GM12872 (cell line): ENCODE measurements around the gene NARS2.

Experiments
- TF ChIP-seq, protein P1 (sequence below): IDR thresholded peaks from 3 replicates; pipeline ENCODE4 v1.5.1; 2011; ENCODE audit warnings: low read depth, mild to moderate bottlenecking, low read length, moderate library complexity; ENCODE audit not compliant: insufficient read depth

The NARS2 gene

DNA sequence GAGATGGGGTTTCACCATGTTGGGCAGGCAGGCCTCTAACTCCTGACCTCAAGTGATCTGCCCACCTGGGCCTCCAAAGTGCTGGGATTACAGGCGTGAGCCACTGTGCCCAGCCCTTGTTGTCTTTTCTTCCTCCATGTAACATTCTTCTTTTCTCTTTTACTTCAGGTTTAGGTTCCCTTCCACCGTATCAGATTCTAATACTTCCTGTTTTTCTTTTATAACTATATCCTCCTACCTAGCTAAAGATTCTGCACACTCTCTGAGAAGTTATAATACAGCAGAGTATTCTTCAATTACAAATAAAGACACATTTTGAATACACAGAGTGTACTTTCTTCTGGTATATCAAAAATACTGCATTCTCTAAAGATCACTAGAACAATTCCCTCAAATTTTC, 123.8 kb downstream of the NARS2 start:
- TF ChIP-seq, protein P1, sequence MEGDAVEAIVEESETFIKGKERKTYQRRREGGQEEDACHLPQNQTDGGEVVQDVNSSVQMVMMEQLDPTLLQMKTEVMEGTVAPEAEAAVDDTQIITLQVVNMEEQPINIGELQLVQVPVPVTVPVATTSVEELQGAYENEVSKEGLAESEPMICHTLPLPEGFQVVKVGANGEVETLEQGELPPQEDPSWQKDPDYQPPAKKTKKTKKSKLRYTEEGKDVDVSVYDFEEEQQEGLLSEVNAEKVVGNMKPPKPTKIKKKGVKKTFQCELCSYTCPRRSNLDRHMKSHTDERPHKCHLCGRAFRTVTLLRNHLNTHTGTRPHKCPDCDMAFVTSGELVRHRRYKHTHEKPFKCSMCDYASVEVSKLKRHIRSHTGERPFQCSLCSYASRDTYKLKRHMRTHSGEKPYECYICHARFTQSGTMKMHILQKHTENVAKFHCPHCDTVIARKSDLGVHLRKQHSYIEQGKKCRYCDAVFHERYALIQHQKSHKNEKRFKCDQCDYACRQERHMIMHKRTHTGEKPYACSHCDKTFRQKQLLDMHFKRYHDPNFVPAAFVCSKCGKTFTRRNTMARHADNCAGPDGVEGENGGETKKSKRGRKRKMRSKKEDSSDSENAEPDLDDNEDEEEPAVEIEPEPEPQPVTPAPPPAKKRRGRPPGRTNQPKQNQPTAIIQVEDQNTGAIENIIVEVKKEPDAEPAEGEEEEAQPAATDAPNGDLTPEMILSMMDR, result no peak

DNA sequence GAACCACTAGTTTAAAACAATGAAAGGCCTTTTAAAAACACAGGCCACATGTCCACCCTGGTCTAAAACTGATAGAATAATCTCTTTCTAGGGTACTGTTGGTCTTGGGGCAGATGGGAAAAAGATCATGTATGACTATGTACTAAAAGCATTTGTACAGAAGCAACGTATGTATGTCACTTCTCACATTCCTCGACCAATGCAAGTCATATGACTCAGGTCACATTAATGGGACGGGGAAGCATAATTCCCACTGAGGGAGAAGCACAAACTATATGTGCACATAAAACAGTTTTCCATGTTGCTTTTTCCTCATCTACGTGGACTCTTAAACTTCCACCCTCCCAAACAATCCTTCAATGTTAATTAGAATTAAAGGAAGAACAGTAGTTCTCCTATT, 124.8 kb downstream of the NARS2 start:
- TF ChIP-seq, protein P1, result no peak

DNA sequence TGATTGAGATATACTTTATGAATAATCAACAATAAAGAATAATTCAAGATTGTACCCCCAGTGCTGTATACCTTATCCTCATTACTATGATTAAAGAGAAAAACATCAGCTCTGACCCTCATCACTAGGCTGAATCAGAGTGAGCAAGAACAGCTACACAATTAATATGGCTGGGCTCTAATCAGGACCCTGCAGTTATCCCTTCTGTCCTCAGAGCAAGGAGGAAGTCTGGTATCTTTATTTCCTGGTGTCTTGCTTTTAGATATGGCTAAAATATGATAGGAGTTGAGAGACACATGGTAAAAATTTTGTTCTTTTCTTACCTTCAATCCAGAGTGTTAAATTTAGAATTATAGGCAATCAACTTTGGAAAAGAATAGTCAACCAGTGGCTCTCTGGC, 128.5 kb downstream of the NARS2 start:
- TF ChIP-seq, protein P1, result no peak

DNA sequence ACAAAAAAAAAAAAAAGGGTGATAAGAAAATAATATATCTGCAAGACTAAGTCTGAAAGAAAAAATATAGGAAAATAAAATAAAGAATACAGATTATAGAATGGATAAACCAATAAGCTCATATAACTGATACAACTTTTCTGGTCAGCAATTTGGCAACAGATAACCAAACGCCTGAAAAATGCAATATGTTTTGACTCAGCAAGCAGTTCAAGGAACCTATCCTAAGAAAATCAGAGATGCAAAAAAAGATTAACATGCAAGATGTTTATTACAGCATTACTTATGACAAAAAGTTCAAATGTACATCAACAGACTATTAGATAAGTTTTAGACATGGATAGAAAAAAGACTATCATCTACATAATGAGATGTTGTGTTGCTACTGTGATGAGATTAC, 129.9 kb downstream of the NARS2 start:
- TF ChIP-seq, protein P1, result no peak

DNA sequence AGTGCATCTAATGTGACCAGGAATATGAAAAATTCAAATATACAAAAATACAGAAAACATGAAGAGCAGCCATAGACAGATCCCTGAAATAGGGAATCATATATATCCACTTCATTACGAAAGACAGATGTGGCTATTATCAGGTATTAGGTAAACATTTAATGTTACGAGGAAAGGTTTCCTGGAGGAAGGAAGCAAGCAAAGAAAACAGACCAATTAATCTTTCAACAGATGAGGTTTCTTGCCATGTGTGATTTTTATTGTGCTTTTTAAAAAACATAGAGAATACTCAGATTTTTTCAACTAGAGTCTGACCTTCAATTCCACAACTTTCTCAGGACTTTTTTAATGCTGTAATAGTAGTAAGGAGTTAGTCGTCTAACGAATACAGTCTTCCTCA, 132.7 kb downstream of the NARS2 start:
- TF ChIP-seq, protein P1, result no peak

DNA sequence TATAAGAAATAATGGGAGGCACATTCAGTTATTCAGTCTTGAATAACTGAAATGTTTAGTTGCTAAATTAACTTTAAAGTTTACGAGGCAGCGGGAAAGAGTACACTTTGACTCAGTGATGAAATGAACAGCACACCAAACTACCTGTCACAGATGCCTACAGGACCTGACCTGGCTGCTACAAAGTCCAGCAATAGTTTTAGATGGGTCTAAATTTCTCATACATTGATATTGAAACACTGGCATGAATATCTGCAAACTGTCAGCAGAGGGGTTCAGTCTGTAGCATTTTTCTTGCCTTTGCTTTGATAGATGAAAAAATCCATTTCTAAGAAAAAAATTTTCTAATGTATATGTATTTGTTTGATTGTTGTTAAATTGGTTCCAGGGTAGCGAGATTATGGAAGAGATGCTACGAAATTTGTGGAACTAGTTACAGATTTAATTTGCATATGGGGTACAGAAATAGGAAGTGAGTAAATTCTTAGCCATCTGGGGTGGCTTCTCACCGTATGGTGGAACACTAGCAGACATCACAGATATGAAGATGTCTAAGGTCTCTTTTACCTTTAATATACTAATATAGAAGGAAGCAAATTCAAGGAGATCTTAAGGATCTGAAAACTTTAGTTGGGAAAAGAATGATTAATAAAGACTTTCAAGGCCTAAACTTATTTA, 136.2 kb downstream of the NARS2 start:
- TF ChIP-seq, protein P1, result no peak

DNA sequence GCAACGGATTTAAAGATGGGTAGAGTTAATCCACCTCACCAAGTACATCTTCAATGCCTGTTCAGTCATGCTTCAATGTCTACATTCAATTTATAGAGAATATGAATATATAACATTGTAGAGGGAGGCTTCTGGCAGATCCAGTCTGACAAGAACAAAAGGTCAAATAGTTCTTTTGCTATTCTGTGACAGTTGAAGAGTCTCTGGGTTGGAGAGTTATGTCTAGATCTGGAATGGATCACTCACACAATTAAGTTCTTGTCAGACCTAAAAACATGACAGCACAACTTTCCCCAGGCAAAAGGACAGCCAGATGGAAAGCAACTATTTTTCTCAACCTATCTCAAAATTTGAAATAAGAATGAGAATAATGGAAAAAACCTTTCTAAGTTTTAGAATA, 141.7 kb downstream of the NARS2 start:
- TF ChIP-seq, protein P1, result no peak

DNA sequence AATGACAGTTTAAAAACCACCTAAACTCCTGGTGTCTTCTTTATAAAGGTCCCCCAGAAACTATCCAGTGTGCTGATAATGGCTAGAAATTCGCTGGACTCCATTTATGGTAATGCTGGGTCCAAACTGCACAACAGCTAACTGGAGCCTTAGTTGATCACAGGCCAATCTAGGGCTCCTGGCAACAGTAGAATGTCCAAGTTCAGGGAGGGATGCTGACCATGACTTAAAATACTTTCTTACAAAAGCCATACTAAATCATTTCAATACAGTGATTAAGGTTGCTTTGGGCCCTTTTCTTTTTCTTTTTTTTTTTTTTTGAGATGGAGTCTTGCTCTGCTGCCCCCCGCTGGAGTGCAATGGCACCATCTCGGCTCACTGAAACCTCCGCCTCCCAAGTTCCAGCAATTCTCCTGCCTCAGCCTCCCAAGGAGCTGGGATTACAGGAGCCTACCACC, 142.6 kb downstream of the NARS2 start:
- TF ChIP-seq, protein P1, result peak; percentile 53
